HG03103 (cell line): Measurements from ENCODE around the gene PHYKPL.
A peak's percentile ranks its signal among the peaks of the same experiment; 100 is the strongest.
"Not testable (repeated sequence)": the region's sequence is repeated elsewhere in the genome, so short reads cannot be mapped to it uniquely, and the experiment has no call there.

ENCODE experiments used
- ATAC-seq: cut with Tn5 transposase; IDR thresholded peaks from one replicate; pipeline ENCODE4 v1.9.1; 2021; ENCODE audit warnings: low read depth; ENCODE audit not compliant: unreplicated experiment

Gene PHYKPL

DNA sequence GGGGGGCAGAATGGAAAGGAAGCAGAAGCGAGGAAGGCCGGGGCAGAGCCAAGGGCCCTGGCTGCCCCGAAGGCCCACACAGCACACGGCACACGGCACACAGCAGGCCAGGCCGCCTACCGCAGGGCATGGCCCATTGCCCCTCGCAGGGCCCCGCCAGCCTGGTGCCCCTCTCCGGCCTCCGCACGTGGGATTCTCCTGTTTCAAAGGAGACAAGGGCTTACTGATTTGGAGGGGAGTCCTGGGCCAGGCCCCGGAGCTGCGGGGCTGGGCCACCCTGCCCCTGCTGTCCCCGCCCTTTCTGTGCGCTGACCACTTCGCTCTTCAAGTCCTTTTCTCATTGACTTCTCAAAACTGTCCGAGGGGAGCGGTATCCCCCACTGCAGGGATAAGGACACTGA lies 7.7 kb upstream of the PHYKPL start:
- no peak for ATAC-seq

GRCh38 chr5:178239626-178240301 lies 7.2 kb upstream of the PHYKPL start:
- ATAC-seq = not testable (repeated sequence)

- no peak for ATAC-seq
These were observed 6.3 kb upstream of the PHYKPL start for GRCh38 chr5:178238711-178239592.

- no peak for ATAC-seq
These were observed 5.7 kb upstream of the PHYKPL start for GRCh38 chr5:178238313-178238635.

GRCh38 chr5:178237431-178238312 lies 5.1 kb upstream of the PHYKPL start:
- ATAC-seq = no peak

DNA sequence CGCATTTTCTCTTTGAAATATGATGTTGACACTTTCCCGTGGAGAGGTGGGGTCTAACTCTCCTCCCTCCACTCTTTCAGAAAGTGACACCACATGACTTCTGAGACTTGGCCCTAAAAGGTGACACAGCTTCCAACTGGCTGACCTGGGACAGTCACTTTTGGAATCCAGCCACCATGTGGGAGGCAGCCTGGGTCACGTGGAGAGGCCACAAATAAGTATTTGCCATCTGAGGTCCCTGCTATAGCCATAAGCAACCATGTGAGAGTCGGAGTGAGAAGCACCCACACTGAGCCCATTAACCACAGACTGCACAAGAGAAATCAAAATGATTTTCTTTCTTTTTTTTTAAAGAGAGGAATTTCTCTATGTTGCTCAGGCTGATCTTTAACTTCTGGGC lies 4.1 kb upstream of the PHYKPL start:
- ATAC-seq = no peak

- ATAC-seq = no peak
These were observed 3.5 kb upstream of the PHYKPL start for GRCh38 chr5:178236126-178236525.

DNA sequence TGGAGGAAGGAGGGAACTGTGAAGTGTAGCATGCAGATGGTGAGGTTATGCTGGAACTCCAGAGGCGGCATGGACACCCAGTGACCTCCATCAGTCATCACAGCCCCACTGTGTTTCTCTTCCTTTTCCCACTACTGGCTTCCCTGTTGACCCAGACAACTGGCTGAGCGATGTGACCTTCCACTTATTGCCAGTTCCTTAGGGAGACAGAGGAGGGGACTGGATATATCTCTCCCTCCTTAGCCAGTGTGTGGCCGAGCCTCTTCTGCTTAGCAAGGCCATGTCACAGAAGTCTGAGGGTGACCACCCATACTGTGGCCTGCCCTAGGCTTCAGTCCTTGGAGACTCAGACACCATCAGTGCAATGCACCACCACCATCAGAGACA lies 3.0 kb upstream of the PHYKPL start:
- no peak for ATAC-seq

- ATAC-seq = no peak
These were observed 2.4 kb upstream of the PHYKPL start for GRCh38 chr5:178234750-178235587.

DNA sequence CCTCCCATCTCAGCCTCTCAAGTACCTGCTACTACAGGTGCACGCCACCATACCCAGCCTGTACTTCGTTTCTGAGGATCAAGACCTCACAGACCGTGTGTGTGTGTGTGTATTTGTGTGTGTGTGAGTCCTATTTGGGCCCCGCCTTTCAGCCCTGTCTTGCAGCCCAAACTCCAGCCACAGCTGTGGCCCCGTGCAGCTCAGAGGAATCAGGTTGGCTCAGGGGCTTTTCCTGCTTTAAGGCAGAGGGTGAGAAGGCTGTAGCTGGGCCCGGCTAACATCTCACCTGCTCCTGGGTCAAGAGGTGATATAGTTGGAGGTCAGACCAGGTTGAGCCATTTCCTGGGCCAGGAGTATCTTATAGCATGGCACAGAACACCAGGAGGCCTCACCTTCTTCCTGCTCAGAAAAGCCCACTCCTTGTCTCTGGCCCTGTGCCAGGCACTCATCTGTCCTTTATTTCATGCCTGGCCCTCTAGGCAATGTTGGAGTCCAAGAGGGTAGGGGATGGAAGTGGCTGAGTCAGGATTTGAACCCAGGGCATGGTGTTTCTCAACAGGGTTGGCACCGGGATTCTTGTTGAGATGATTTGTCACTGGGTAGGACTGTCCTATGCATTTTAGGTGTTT lies 1.6 kb upstream of the PHYKPL start:
- ATAC-seq = no peak

GRCh38 chr5:178232920-178233429 lies 373 bp upstream of the PHYKPL start:
- ATAC-seq = peak; percentile 24

DNA sequence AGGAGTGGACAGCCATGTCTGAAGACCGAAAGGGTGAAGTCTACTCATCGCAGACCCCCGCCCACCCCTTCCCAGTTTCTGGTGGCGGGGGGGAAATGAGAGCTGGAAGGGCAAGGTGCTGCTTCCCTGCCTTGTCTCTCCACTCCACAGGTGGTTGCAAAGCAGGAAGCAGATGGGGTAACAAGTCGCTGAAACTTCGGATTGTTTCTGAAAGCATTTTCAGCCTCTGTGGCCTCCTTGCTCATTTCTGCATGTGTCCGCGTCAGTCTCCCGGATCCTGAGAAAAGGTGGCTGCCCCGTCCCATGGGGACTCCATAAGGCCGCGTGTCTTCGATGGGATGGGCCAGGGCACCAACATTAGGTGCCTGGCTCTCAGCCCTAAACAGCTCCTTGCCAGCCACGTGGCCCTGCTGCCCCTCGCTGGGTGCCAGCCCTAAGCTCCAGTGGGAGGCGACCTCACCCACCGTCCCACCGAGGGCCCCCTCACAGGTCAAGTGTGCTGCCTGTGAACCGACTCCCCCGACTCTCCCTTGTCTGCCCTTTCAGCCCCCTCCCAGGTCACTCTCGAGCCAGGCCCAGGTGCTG lies 971 bp downstream of the PHYKPL start:
- no peak for ATAC-seq

- ATAC-seq = no peak
These were observed 1.6 kb downstream of the PHYKPL start for GRCh38 chr5:178230879-178231538.

DNA sequence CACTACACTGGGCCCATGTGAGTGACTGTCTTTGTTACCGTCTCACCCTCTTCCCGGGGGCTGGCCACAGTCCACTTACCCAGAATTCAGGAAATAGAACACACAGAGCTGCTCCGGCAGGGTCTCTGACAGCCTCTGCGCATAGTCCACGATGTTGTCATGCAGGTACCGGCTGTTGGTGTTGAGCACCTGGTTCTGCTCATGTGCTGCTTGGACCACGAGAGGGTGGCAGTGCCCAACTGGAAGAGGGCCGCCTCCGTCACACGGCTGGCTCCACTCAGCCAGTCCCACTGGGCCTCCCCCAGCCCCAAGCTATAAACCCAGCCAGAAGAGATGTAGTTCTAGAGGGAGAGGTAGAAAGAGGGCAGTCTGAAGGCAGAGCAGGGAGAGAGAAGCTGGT lies 2.7 kb downstream of the PHYKPL start:
- ATAC-seq = no peak

- ATAC-seq = not testable (repeated sequence)
These were observed 3.5 kb downstream of the PHYKPL start for GRCh38 chr5:178229111-178229510.

DNA sequence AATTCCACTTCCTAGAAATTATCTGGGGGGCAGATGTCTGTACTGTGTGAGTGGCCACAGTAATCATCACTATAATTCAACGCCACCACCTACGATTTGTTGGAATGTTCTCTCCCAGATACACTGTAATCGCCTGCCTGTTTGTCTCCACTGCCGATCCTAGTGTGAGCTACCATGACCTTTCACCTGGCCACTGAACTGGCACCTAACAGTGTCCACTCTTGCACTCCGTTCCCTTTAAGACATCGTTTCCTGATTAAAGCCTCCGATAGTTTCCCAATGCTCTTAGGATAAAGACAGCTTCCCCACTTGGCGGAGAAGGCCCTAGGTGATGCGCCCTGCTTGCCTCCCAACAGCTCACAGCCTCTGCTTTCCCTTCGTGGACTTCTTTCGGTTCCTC lies 4.0 kb downstream of the PHYKPL start:
- no peak for ATAC-seq

DNA sequence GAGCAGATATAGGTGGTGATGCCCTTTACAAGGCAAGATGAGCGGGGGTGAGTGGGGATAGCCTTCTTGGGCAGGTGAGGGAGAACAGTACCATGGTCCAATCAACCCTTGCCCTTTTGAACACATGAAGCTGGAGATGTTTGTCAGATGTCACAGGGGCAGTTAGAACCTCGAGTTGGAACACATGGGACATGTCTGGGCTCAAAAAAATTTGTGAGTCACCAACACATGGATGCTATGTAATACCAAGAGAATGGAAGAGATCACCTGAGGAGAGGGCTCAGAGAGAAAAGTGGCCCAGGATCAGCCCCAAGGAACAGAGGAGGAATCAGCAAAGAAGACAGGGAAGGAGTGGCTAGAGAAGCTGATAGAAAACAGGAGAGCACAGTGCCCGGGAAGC lies 4.7 kb downstream of the PHYKPL start:
- ATAC-seq = no peak

- no peak for ATAC-seq
These were observed 5.4 kb downstream of the PHYKPL start for GRCh38 chr5:178227138-178227659.

- ATAC-seq = no peak
These were observed 7.4 kb downstream of the PHYKPL start for GRCh38 chr5:178225174-178225573.
